Measurements from ENCODE around the gene OXCT1.
"Not testable (repeated sequence)": the region's sequence is repeated elsewhere in the genome, so short reads cannot be mapped to it uniquely, and the experiment has no call there.

OXCT1 gene

DNA sequence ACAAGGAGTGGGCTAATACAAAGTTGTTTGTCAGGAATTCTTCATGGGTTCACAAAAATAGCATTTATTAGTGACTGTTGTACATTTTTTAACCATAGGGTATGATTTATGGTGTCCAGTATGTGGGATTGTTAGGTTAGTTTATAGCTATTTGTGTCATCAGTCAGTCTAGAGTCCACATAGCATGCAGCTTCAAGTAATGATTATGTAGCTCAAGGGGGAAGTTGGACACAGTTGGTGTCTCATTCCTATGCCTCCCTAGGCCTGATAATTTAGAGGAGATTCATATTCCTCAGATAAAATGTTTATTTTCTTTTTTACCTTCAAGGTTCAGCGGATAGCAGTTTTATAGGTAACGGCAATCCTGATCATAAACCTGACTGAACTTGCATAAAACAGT is 153.8 kb downstream of the OXCT1 start:
- DNase-seq (ENCODE audit: low read depth) = no peak

DNA sequence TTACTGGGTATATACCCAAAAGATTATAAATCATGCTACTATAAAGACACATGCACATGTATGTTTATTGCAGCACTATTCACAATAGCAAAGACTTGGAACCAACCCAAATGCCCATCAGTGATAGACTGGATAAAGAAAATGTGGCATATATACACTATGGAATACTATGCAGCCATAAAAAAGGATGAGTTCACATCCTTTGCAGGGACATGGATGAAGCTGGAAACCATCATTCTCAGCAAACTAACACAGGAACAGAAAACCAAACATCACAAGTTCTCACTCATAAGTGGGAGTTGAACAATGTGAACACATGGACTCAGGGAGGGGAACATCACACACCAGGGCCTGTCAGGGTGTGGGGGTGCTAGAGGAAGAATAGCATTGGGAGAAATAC is 155.8 kb downstream of the OXCT1 start:
- DNase-seq (ENCODE audit: low read depth) = not testable (repeated sequence)

DNA sequence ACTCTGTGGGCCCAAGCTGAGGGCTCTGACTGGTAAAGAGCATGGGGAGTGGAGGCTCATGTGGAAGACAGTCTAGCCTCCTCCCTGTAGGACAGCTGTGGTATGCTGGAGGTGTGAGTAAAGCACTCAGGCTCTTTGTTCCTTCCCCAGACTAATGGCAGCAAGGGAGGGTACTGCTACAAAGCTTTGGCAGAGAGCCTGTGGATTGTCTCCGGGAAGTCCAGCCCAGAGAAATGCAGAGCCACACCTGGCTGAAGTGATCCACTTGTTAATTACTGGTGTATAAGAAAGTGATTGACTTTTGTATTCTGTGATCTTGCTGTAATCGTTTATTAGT is 161.7 kb downstream of the OXCT1 start:
- no peak for DNase-seq (ENCODE audit: low read depth)

DNA sequence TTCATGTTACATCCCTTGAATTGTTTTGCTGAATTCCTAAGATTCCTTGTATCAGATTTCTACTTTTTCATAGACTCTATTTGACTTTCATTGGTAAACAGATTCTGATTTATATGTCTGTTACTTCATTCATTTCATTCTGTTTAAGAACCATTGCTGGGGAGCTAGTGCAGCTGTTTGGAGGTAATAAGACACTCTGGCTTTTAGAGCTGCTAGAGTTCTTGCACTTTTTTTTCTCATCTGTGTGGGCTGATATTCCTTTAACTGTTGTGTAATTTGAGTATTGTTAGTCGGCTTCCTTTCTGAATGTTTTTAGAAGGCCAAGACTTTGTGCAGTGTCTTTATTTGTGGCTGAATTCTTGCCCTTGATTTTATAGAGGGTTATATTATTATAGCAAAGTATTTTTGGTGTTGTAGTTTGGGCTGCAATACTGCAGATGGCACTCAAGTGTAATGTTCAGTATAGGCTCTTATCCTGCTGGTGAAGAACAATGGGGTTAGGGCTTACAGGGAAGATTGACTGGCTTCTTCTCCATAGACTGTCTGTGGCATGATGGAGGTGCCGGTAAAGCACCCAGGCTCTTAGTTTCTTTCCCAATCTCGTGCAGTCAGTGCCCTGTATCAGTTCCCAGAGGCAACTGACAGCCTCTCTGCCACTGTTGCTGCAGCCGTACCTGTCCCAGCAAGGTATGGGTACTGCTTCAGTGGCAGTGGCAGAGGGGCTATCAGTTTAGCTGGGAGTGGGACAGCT is 162.2 kb downstream of the OXCT1 start:
- peak; percentile 14 for DNase-seq (ENCODE audit: low read depth)

DNA sequence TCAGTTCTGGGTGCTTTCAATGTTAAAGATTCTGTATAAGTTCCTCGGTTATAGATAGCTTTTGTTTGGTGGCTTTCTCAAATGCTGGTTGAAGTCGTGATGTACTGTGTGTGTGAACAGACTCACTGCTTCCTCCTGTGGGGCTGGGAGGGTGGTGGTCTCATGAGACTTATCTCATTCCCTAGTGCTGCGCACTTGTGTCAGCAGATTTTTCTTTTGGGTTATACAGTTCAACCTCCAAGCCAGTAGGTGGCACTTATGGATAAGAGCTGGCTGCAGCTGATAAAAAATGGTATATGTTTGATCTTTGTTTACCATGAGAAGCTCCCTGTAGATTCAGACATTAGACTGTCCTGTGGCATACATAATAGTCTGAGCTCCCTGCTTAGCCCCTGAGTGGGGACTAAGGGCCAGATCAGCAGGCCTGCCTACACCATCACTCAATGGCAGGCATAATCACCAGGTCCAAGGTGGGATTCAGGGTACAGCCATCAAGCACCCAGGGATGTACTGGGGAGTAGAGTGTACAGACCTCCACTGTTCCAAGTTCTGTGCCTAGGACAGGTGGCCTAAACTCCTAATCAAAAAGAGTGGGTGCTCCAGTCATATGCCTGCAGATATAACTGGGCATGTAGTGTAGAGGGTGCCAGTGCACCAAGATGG is 174.2 kb downstream of the OXCT1 start:
- DNase-seq (ENCODE audit: low read depth) = no peak

DNA sequence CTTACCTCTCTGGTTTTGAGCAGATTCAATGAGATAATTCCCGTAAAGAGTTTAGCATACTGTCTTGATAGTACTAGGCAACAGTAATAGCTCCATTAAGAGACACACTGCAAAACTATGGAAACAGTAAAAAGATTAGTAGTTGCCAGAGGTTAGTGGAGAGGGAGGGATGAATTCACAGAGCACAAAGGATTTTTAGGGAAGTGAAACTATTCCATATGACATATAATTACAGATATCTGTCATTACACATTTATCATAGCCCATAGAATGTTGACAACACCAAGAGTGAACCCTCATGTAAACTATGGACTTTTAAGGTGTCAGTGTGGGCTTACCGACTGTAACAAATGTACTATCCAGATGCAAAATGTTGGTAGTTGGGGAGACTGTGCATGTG is 183.5 kb downstream of the OXCT1 start:
- no peak for DNase-seq (ENCODE audit: low read depth)

DNA sequence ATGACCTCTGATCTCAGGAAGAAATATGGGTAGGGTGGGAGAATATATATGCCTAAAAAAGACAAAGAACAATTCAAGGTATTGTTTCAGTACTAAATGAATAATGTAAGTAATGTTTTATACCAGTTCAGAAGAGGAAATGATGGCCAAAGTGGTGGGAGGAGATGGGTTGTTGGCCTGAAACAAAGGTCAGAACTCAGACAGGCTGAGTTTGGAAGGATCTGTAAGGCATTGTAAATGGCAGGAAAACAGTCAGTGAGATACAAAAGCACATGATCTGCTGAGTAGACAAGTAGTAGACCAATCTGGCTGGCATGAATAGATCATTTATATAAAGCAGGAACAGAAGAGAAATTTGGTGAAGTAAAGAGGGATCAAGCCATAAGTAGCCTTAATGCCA is 184.0 kb downstream of the OXCT1 start:
- DNase-seq (ENCODE audit: low read depth) = no peak

DNA sequence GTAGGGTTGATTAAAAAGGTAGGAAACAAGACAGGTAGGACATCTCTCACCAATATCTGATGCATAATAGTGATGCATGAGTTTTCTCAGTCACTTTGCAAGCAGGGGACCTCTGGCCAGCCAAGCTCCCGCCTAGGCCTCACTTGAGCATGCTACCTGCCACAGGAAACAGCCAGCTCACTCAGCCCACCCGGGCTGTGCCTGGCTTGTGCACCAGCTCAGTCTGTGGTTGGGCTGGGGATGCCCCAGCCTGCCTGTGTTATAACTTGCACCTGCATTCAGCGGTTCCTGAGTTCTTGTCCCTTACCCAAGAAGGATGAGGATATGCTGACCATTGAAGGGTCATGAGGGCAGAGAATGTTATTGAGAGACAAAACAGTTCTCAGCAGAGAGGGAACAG is 187.0 kb downstream of the OXCT1 start:
- no peak for DNase-seq (ENCODE audit: low read depth)

DNA sequence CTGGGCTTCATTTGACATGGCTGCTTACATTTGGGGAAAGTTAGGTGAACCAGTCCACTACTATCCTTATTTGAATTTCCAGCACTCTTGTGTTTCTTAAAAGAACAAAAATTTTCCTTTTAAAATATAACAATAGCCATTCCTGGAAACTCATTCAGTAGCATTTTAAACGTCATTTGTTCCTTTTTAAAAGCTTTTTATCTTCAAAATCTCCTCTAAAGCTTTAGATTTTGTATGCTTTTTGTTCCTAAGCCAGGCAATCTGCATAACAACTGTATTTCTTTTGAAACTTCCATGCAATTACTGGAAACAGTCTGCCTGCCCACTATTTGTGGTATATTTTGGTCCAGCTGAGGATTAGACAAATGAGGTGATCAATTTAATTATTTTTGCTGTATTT is 187.6 kb downstream of the OXCT1 start:
- no peak for DNase-seq (ENCODE audit: low read depth)

DNA sequence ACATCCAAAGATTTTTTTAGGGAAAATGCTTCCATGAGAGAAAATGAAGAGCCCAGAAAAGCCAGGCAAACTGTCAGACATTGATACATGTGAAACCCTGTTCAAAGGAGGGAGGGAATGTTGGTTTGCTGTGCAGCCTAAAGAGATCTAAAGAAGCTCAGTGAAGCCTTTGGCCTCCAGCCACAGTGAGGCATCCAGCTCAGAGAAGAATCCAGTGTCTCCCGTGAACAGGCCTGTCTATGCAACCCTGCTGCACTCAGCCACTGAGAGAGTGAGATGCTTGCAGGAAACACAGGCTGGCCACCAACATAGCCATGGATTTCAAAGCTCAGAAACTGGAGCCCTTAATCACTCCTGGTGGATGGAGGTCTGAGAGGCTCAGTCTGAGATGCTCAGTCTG is 188.4 kb downstream of the OXCT1 start:
- no peak for DNase-seq (ENCODE audit: low read depth)
